HepG2 (cell line): ENCODE results near the gene PNPLA2. TPM values are rescaled to one million over a fixed set of nuclear protein-coding genes. Genes with fewer than 3 reads are reported as not detected.

Source experiments
- ARNT2 ChIP-seq: sonication (generic); formaldehyde crosslinking; IDR thresholded peaks from 2 replicates; pipeline ENCODE4 v1.8.0; 2022; ENCODE audit warnings: mild to moderate bottlenecking, low read depth, missing genetic modification reagents, moderate library complexity
- ARNTL ChIP-seq: sonication (generic); formaldehyde crosslinking; IDR thresholded peaks from 2 replicates; pipeline ENCODE4 v1.4.0; 2020; ENCODE audit warnings: mild to moderate bottlenecking, missing genetic modification reagents
- DMAP1 ChIP-seq: IDR thresholded peaks from 2 replicates; pipeline ENCODE4 v1.6.1; 2016
- KLF13 ChIP-seq: sonication (generic); formaldehyde crosslinking; IDR thresholded peaks from 2 replicates; pipeline ENCODE4 v1.4.0; 2020; ENCODE audit warnings: mild to moderate bottlenecking, missing genetic modification reagents
- NAIF1 ChIP-seq: sonication (generic); formaldehyde crosslinking; IDR thresholded peaks from 2 replicates; pipeline ENCODE4 v1.5.0; 2020; ENCODE audit warnings: mild to moderate bottlenecking, missing genetic modification reagents, borderline replicate concordance
- POLR2AphosphoS5 ChIP-seq: IDR thresholded peaks from 2 replicates; pipeline ENCODE4 v1.6.1; 2012; ENCODE audit warnings: low read depth, low read length
- RAD51 ChIP-seq: fragments of 450-650 bp; IDR thresholded peaks from 2 replicates; pipeline ENCODE4 v1.6.1; 2016; ENCODE audit warnings: borderline replicate concordance
- TCF12 ChIP-seq, 2 experiments: fragments of 450-650 bp in 1 of 2; sonication (generic) in 1 of 2; formaldehyde crosslinking in 1 of 2; IDR thresholded peaks; 2 replicates each; pipeline versions ENCODE4 v1.6.1 to v1.8.0; 2017 to 2022; ENCODE audit warnings: antibody characterized with exemption in 1 of 2, mild to moderate bottlenecking in 1 of 2, missing genetic modification reagents in 1 of 2, moderate library complexity in 1 of 2
- ZNF230 ChIP-seq: sonication (generic); formaldehyde crosslinking; IDR thresholded peaks from 2 replicates; pipeline ENCODE4 v1.4.0; 2020; ENCODE audit warnings: mild to moderate bottlenecking, missing genetic modification reagents
- ZNF446 ChIP-seq: sonication (generic); formaldehyde crosslinking; IDR thresholded peaks from 2 replicates; pipeline ENCODE4 v1.5.0; 2020; ENCODE audit warnings: mild to moderate bottlenecking, missing genetic modification reagents
- ZNF672 ChIP-seq: sonication (generic); formaldehyde crosslinking; IDR thresholded peaks from 2 replicates; pipeline ENCODE4 v1.8.1; 2022; ENCODE audit warnings: missing genetic modification reagents
- ZNF788 ChIP-seq: sonication (generic); formaldehyde crosslinking; IDR thresholded peaks from 2 replicates; pipeline ENCODE4 v1.5.0; 2020; ENCODE audit warnings: mild to moderate bottlenecking, missing genetic modification reagents, borderline replicate concordance
- polyA plus RNA-seq, 8 experiments: library from polyadenylated mRNA; depleted of rRNA in 3 of 8; stranded (reverse) in 7 of 8; unstranded in 1 of 8; fragments of >200 nt; fragmentation: Illumina TruSeq in 4 of 8; extraction: Trizol in 4 of 8; gene quantifications; 2 replicates each; pipeline versions ENCODE4 v1.2.1 to v1.2.3, GENCODE V29; 2011 to 2016; ENCODE audit warnings: low read depth in 4 of 8, missing spikeins in 1 of 8, mixed read lengths in 1 of 8; ENCODE audit not compliant: insufficient read depth in 1 of 8
- total RNA-seq, 5 experiments: library from RNA; depleted of rRNA; stranded (reverse); fragments of >200 nt; fragmentation: Illumina TruSeq; extraction: Trizol; gene quantifications; 2 replicates each; pipeline ENCODE4 v1.2.3, GENCODE V29; 2016; ENCODE audit warnings: low read depth in 1 of 5
- TF ChIP-seq, protein P1 (sequence below): sonication (generic); formaldehyde crosslinking; IDR thresholded peaks from 2 replicates; pipeline ENCODE4 v1.4.0; 2020; ENCODE audit warnings: missing genetic modification reagents
- TF ChIP-seq, protein P2 (sequence below): sonication (generic); formaldehyde crosslinking; IDR thresholded peaks from 2 replicates; pipeline ENCODE4 v1.8.0; 2022; ENCODE audit warnings: mild to moderate bottlenecking, missing genetic modification reagents, moderate library complexity
- TF ChIP-seq, protein P3 (sequence below): sonication (generic); formaldehyde crosslinking; IDR thresholded peaks from 2 replicates; pipeline ENCODE4 v1.8.1; 2023; ENCODE audit warnings: mild to moderate bottlenecking, missing genetic modification reagents, borderline replicate concordance
- TF ChIP-seq, protein P4 (sequence below): sonication (generic); formaldehyde crosslinking; IDR thresholded peaks from 2 replicates; pipeline ENCODE4 v1.4.0; 2020; ENCODE audit warnings: missing genetic modification reagents
- TF ChIP-seq, protein P5 (sequence below): sonication (generic); formaldehyde crosslinking; IDR thresholded peaks from 2 replicates; pipeline ENCODE4 v1.8.1; 2023; ENCODE audit warnings: mild to moderate bottlenecking, missing genetic modification reagents
- TF ChIP-seq, protein P6 (sequence below): sonication (generic); formaldehyde crosslinking; IDR thresholded peaks from 2 replicates; pipeline ENCODE4 v1.8.1; 2023; ENCODE audit warnings: mild to moderate bottlenecking, moderate library complexity, missing genetic modification reagents
- TF ChIP-seq, protein P7 (sequence below): IDR thresholded peaks from 2 replicates; pipeline ENCODE4 v1.6.1; 2016; ENCODE audit warnings: missing genetic modification reagents, missing compliant biosample characterization

PNPLA2 gene
- total and polyA plus RNA-seq, 2 of the 13 experiments (the other 11 are each of a cell fraction or from before 2014, with no cell fraction given), result 10.5 to 43.2 TPM

DNA sequence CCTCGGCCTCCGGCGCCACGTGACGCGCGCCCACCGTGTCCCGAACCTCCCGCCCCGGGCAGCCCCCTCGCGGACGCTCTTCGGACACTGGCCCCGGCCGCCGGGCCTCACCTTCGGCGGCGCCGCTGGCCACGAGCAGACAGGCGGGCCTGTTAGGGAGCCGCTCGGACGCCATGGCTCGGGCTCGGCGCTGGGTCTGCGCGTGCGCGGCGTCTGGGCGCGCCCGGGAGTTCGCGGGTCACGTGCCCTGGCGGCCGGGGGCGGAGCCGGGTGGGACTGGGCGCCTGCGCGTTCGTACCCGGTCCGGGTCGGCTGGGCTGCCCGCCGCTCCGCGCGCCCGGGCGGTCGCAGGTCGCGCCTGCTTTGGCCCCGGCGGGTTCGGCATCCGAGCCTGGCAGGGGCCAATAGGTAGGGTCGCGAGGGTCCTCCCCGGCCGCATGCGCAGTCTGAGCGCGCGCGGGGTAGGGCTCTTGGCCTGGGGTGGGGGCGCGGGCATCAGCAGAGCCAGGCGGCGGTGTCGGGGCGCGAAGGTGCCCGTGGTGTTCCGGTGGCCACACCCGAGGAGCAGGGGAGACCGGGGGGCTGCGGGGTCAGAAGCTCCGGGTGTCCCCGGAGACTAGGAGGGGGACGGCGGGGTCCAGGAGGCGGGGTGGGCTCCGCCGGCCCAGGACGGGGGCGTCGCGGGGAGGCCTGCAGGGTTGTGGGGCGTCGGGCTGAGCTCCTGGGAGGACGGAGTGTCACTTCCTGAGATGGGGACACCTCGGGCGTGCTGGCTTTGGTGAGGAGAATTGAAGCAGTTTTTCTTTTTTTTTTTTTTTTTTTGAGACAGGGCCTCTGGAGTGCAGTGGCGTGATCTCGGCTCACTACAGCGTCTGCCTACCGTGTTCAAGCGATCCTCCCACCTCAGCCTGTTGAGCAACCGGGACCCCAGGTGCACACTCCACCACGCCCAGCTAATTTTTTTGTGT, 41.1 kb upstream of the PNPLA2 start, which contains the start of gene GATD1 (continued):
- TF ChIP-seq, protein P1, sequence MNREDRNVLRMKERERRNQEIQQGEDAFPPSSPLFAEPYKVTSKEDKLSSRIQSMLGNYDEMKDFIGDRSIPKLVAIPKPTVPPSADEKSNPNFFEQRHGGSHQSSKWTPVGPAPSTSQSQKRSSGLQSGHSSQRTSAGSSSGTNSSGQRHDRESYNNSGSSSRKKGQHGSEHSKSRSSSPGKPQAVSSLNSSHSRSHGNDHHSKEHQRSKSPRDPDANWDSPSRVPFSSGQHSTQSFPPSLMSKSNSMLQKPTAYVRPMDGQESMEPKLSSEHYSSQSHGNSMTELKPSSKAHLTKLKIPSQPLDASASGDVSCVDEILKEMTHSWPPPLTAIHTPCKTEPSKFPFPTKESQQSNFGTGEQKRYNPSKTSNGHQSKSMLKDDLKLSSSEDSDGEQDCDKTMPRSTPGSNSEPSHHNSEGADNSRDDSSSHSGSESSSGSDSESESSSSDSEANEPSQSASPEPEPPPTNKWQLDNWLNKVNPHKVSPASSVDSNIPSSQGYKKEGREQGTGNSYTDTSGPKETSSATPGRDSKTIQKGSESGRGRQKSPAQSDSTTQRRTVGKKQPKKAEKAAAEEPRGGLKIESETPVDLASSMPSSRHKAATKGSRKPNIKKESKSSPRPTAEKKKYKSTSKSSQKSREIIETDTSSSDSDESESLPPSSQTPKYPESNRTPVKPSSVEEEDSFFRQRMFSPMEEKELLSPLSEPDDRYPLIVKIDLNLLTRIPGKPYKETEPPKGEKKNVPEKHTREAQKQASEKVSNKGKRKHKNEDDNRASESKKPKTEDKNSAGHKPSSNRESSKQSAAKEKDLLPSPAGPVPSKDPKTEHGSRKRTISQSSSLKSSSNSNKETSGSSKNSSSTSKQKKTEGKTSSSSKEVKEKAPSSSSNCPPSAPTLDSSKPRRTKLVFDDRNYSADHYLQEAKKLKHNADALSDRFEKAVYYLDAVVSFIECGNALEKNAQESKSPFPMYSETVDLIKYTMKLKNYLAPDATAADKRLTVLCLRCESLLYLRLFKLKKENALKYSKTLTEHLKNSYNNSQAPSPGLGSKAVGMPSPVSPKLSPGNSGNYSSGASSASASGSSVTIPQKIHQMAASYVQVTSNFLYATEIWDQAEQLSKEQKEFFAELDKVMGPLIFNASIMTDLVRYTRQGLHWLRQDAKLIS (CRISPR knock-in tag), result 0 out of 2 replicates have a peak, but pooled peaks have one; percentile 16
- TF ChIP-seq ZNF230 (CRISPR knock-in tag) (no peak), ZNF446 (CRISPR knock-in tag) (peak; percentile 47; the same call in 1 of the 2 replicates), KLF13 (CRISPR knock-in tag) (no peak), POLR2AphosphoS5 (peak; percentile 67), RAD51 (no peak), ZNF788 (CRISPR knock-in tag) (peak; percentile 55; the same call in 1 of the 2 replicates), DMAP1 (CRISPR knock-in tag) (peak; percentile 34; the same call in 1 of the 2 replicates), ZNF672 (CRISPR knock-in tag) (no peak), NAIF1 (CRISPR knock-in tag) (no peak), TCF12 (IDR thresholded peaks at IDR 0.05) (no peak), TCF12 (CRISPR knock-in tag; IDR thresholded peaks at IDR 0.05) (no peak), ARNTL (CRISPR knock-in tag) (peak; percentile 58; the same call in 1 of the 2 replicates), ARNT2 (CRISPR knock-in tag) (no peak; the same call in 1 of the 2 replicates)
- TF ChIP-seq, protein P2, sequence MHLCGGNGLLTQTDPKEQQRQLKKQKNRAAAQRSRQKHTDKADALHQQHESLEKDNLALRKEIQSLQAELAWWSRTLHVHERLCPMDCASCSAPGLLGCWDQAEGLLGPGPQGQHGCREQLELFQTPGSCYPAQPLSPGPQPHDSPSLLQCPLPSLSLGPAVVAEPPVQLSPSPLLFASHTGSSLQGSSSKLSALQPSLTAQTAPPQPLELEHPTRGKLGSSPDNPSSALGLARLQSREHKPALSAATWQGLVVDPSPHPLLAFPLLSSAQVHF, result no peak
- TF ChIP-seq, protein P3, sequence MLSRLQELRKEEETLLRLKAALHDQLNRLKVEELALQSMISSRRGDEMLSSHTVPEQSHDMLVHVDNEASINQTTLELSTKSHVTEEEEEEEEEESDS (CRISPR knock-in tag), result no peak
- TF ChIP-seq, protein P4, sequence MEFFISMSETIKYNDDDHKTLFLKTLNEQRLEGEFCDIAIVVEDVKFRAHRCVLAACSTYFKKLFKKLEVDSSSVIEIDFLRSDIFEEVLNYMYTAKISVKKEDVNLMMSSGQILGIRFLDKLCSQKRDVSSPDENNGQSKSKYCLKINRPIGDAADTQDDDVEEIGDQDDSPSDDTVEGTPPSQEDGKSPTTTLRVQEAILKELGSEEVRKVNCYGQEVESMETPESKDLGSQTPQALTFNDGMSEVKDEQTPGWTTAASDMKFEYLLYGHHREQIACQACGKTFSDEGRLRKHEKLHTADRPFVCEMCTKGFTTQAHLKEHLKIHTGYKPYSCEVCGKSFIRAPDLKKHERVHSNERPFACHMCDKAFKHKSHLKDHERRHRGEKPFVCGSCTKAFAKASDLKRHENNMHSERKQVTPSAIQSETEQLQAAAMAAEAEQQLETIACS (CRISPR knock-in tag), result peak; percentile 77
- TF ChIP-seq, protein P5, sequence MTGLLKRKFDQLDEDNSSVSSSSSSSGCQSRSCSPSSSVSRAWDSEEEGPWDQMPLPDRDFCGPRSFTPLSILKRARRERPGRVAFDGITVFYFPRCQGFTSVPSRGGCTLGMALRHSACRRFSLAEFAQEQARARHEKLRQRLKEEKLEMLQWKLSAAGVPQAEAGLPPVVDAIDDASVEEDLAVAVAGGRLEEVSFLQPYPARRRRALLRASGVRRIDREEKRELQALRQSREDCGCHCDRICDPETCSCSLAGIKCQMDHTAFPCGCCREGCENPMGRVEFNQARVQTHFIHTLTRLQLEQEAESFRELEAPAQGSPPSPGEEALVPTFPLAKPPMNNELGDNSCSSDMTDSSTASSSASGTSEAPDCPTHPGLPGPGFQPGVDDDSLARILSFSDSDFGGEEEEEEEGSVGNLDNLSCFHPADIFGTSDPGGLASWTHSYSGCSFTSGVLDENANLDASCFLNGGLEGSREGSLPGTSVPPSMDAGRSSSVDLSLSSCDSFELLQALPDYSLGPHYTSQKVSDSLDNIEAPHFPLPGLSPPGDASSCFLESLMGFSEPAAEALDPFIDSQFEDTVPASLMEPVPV (CRISPR knock-in tag), result no peak
- TF ChIP-seq, protein P6, sequence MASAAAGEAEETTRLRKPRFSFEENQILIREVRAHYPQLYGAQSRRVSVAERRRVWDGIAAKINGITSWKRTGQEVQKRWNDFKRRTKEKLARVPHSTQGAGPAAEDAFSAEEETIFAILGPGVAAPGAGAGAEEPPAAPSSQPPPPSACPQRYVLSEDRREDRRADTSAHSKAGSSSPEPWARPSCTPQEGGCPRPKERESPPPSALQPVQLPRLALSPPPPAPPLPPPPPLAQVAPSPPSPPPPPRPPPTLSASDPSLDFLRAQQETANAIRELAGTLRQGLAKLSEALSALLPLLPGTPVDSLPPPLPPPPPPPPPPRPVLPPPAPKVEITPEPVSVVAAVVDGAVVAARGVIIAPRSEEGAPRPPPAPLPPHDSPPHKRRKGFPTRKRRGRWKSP (CRISPR knock-in tag), result peak; percentile 57; the same call in 1 of the 2 replicates
- TF ChIP-seq, protein P7, sequence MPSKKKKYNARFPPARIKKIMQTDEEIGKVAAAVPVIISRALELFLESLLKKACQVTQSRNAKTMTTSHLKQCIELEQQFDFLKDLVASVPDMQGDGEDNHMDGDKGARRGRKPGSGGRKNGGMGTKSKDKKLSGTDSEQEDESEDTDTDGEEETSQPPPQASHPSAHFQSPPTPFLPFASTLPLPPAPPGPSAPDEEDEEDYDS (CRISPR knock-in tag), result no peak
